ENCODE data around the gene SPTLC1.

SPTLC1 gene

GRCh38 chr9:92058026-92058425 is 57.2 kb downstream of the SPTLC1 start:
- in situ Hi-C loops (cut with MboI; ENCODE audit: low pct_unique_long_range_greater_than_20kb, low sequenced_read_pairs, unreplicated experiment), result no loop called here
- no peak for TF ChIP-seq CTCF (IDR thresholded peaks at IDR 0.05; ENCODE audit: extremely low read depth, insufficient read depth, missing control alignments)
- no peak for DNase-seq (ENCODE audit: low spot score)

GRCh38 chr9:92057226-92057625 is 58.0 kb downstream of the SPTLC1 start:
- no peak for DNase-seq (ENCODE audit: low spot score)
- in situ Hi-C loops (cut with MboI; ENCODE audit: low pct_unique_long_range_greater_than_20kb, low sequenced_read_pairs, unreplicated experiment), result no loop called here
- TF ChIP-seq CTCF (IDR thresholded peaks at IDR 0.05; ENCODE audit: extremely low read depth, insufficient read depth, missing control alignments), result no peak

- no peak for TF ChIP-seq CTCF (IDR thresholded peaks at IDR 0.05; ENCODE audit: extremely low read depth, insufficient read depth, missing control alignments)
- in situ Hi-C loops (cut with MboI; ENCODE audit: low pct_unique_long_range_greater_than_20kb, low sequenced_read_pairs, unreplicated experiment), result no loop called here
Measured at GRCh38 chr9:92055624-92056023, 59.6 kb downstream of the SPTLC1 start.

GRCh38 chr9:92048924-92049625 is 66.1 kb downstream of the SPTLC1 start:
- no peak for DNase-seq (ENCODE audit: low spot score)
- in situ Hi-C loops (cut with MboI; ENCODE audit: low pct_unique_long_range_greater_than_20kb, low sequenced_read_pairs, unreplicated experiment), result no loop called here
- TF ChIP-seq CTCF (IDR thresholded peaks at IDR 0.05; ENCODE audit: extremely low read depth, insufficient read depth, missing control alignments), result no peak

More at GRCh38 chr9:92055624-92056023, 59.6 kb downstream of the SPTLC1 start:
- no peak for DNase-seq (ENCODE audit: low spot score)

- no peak for DNase-seq (ENCODE audit: low spot score)
Measured at GRCh38 chr9:92047500-92047899, 67.7 kb downstream of the SPTLC1 start.

GRCh38 chr9:92046676-92047075 is 68.5 kb downstream of the SPTLC1 start:
- in situ Hi-C loops (cut with MboI; ENCODE audit: low pct_unique_long_range_greater_than_20kb, low sequenced_read_pairs, unreplicated experiment), result no loop called here
- DNase-seq (ENCODE audit: low spot score), result no peak
- no peak for TF ChIP-seq CTCF (IDR thresholded peaks at IDR 0.05; ENCODE audit: extremely low read depth, insufficient read depth, missing control alignments)

More at GRCh38 chr9:92047500-92047899, 67.7 kb downstream of the SPTLC1 start:
- TF ChIP-seq CTCF (IDR thresholded peaks at IDR 0.05; ENCODE audit: extremely low read depth, insufficient read depth, missing control alignments), result no peak
- in situ Hi-C loops (cut with MboI; ENCODE audit: low pct_unique_long_range_greater_than_20kb, low sequenced_read_pairs, unreplicated experiment), result no loop called here
